DOHH2 (cell line): ENCODE data around the gene FSTL4.

Experiments
- H3F3A ChIP-seq: fragments of 200-600 bp; sonication (generic), shearing (Covaris generic); 2 replicates; pipeline ENCODE4 v1.6.0; 2016; ENCODE audit warnings: antibody characterized with exemption, mild to moderate bottlenecking; ENCODE audit not compliant: control insufficient read depth, insufficient read depth
- H3K27ac ChIP-seq: fragments of 200-600 bp; sonication (generic); 2 replicates; pipeline ENCODE4 v1.5.1; 2014; ENCODE audit warnings: low read depth, mild to moderate bottlenecking, low read length, moderate library complexity
- H3K27me3 ChIP-seq: fragments of 200-600 bp; sonication (generic); 2 replicates; pipeline ENCODE4 v1.6.1; 2014; ENCODE audit warnings: mild to moderate bottlenecking, low read length, mixed read lengths; ENCODE audit not compliant: control insufficient read depth
- H3K36me3 ChIP-seq: fragments of 200-600 bp; sonication (generic); 2 replicates; pipeline ENCODE4 v1.6.1; 2014; ENCODE audit warnings: mild to moderate bottlenecking, low read length, moderate library complexity, mixed read lengths; ENCODE audit not compliant: control insufficient read depth
- H3K4me1 ChIP-seq: fragments of 200-600 bp; sonication (generic); 2 replicates; pipeline ENCODE4 v1.6.1; 2014; ENCODE audit warnings: mild to moderate bottlenecking, low read length, mixed read lengths; ENCODE audit not compliant: control insufficient read depth
- H3K4me2 ChIP-seq: fragments of 200-600 bp; sonication (generic); 2 replicates; pipeline ENCODE4 v1.6.0; 2014; ENCODE audit warnings: mild to moderate bottlenecking, low read length, moderate library complexity
- H3K4me3 ChIP-seq: fragments of 200-600 bp; sonication (generic); 2 replicates; pipeline ENCODE4 v1.5.1; 2014; ENCODE audit warnings: mild to moderate bottlenecking, low read length, mixed read lengths
- H3K79me2 ChIP-seq: fragments of 200-600 bp; sonication (generic); 2 replicates; pipeline ENCODE4 v1.6.1; 2014; ENCODE audit warnings: mild to moderate bottlenecking, low read length, mixed read lengths; ENCODE audit not compliant: control insufficient read depth
- H3K9me2 ChIP-seq: fragments of 200-600 bp; sonication (generic); replicated peaks from 2 replicates; pipeline ENCODE4 v1.6.1; 2014; ENCODE audit warnings: mild to moderate bottlenecking, low read length, mixed read lengths; ENCODE audit not compliant: control insufficient read depth
- H3K9me3 ChIP-seq: fragments of 200-600 bp; sonication (generic); 2 replicates; pipeline ENCODE4 v1.6.1; 2014; ENCODE audit warnings: antibody characterized with exemption, low read length, mixed read lengths; ENCODE audit not compliant: control insufficient read depth, insufficient read depth
- H4K20me1 ChIP-seq: fragments of 200-600 bp; sonication (generic); 2 replicates; pipeline ENCODE4 v1.6.0; 2014; ENCODE audit warnings: low read depth, mild to moderate bottlenecking, antibody characterized with exemption, low read length, moderate library complexity; ENCODE audit not compliant: control insufficient read depth, insufficient read depth
- CTCF ChIP-seq: fragments of 200-600 bp; sonication (generic); IDR thresholded peaks from one replicate; pipeline ENCODE4 v1.5.1; 2014; ENCODE audit warnings: antibody characterized with exemption, mild to moderate bottlenecking, low read depth, low read length; ENCODE audit not compliant: poor library complexity, severe bottlenecking
- EZH2phosphoT487 ChIP-seq: fragments of 200-600 bp; sonication (generic); IDR thresholded peaks from 2 replicates; pipeline ENCODE4 v1.6.1; 2017; ENCODE audit warnings: borderline replicate concordance, mild to moderate bottlenecking, antibody characterized with exemption, low read length, moderate library complexity, mixed read lengths

The FSTL4 gene

GRCh38 chr5:133196441-133197085, 415.8 kb downstream of the FSTL4 start:
- peaks cover 7% of the 10 kb centered on the region for H3K27me3 ChIP-seq
- H3K4me2 ChIP-seq: no peak overlapping the region
- H3F3A ChIP-seq: no peaks in the 10 kb centered on the region
- no peaks in the 10 kb centered on the region for H3K4me1 ChIP-seq
- H3K9me3 ChIP-seq: no peaks in the 10 kb centered on the region
- H3K9me2 ChIP-seq: no peaks in the 10 kb centered on the region
- no peak overlapping the region for H3K27ac ChIP-seq
- no peaks in the 10 kb centered on the region for H3K79me2 ChIP-seq
- H3K4me3 ChIP-seq: no peak overlapping the region
- no peak for TF ChIP-seq CTCF
- no peak for TF ChIP-seq EZH2phosphoT487
- H4K20me1 ChIP-seq: no peaks in the 10 kb centered on the region
- H3K36me3 ChIP-seq: no peaks in the 10 kb centered on the region

GRCh38 chr5:133195250-133195649, 417.1 kb downstream of the FSTL4 start:
- H3K9me3 ChIP-seq: no peaks in the 10 kb centered on the region
- no peaks in the 10 kb centered on the region for H3K36me3 ChIP-seq
- H3K4me1 ChIP-seq: no peaks in the 10 kb centered on the region
- no peak overlapping the region for H3K27ac ChIP-seq
- no peaks in the 10 kb centered on the region for H3K9me2 ChIP-seq
- H3K27me3 ChIP-seq: peaks cover 4% of the 10 kb centered on the region; the same call in 1 of the 2 replicates
- H3K4me3 ChIP-seq: no peak overlapping the region
- no peak overlapping the region for H3K4me2 ChIP-seq
- H3K79me2 ChIP-seq: no peaks in the 10 kb centered on the region
- TF ChIP-seq CTCF (no peak), EZH2phosphoT487 (no peak)
- no peaks in the 10 kb centered on the region for H3F3A ChIP-seq
- H4K20me1 ChIP-seq: no peaks in the 10 kb centered on the region

GRCh38 chr5:133193794-133194193, 418.5 kb downstream of the FSTL4 start:
- Histone ChIP-seq H3F3A (no peaks in the 10 kb centered on the region), H3K27me3 (no peaks in the 10 kb centered on the region), H3K36me3 (no peaks in the 10 kb centered on the region), H3K9me2 (no peaks in the 10 kb centered on the region), H3K9me3 (no peaks in the 10 kb centered on the region), H3K4me1 (no peaks in the 10 kb centered on the region), H3K79me2 (no peaks in the 10 kb centered on the region), H3K4me2 (no peak overlapping the region), H4K20me1 (no peaks in the 10 kb centered on the region), H3K4me3 (no peak overlapping the region), H3K27ac (no peak overlapping the region)
- TF ChIP-seq CTCF (no peak), EZH2phosphoT487 (no peak)
